Measurements from ENCODE around the gene DCBLD1.

The DCBLD1 gene

DNA sequence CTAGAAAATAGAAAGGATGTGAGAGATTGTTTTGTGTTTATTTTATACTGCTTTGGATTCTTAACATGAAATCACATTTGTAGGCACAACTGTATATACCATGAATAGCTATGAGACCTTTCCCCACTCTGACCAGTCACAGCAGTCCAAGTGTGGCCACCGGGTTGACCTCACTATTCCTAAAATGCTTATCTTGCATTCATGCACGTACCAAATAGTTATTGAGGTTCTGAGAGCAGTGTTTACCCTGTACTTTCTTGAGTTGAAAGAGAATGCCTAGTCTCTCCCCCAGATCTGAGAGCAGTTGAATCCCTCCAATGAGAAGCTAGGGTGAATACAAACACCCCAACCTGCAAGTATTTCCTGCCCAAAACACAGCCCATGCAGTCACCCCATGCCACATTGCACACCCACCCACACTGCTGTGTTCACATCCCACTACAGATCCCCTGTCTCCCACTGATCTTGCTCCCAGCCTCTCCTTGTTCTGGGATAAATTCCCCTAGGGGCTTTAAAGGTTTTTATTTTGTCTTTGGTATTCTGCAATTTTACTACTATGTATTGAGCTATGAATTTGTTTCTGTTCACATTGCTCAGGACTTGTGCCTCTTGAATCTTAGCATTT lies 68.3 kb downstream of the DCBLD1 start:
- no peaks in the 10 kb centered on the region for H3K27me3 ChIP-seq (replicated peaks)
- H3K27ac ChIP-seq = no peak overlapping the region
- TF ChIP-seq, protein P1, sequence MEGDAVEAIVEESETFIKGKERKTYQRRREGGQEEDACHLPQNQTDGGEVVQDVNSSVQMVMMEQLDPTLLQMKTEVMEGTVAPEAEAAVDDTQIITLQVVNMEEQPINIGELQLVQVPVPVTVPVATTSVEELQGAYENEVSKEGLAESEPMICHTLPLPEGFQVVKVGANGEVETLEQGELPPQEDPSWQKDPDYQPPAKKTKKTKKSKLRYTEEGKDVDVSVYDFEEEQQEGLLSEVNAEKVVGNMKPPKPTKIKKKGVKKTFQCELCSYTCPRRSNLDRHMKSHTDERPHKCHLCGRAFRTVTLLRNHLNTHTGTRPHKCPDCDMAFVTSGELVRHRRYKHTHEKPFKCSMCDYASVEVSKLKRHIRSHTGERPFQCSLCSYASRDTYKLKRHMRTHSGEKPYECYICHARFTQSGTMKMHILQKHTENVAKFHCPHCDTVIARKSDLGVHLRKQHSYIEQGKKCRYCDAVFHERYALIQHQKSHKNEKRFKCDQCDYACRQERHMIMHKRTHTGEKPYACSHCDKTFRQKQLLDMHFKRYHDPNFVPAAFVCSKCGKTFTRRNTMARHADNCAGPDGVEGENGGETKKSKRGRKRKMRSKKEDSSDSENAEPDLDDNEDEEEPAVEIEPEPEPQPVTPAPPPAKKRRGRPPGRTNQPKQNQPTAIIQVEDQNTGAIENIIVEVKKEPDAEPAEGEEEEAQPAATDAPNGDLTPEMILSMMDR (IDR thresholded peaks at IDR 0.05; ENCODE audit: low read depth, low read length, missing control alignments) = no peak
- in situ Hi-C loops (cut with HindIII; ENCODE audit: low pct_ligation_motif_present, low sequenced_read_pairs) = loop anchor here (25.0 kb wide), 1 partner anchor 88 kb away; no protein-coding TSS in a partner anchor
- peaks cover 6% of the 10 kb centered on the region for H3K36me3 ChIP-seq (replicated peaks)
- no peak for DNase-seq
- no peak overlapping the region for H3K4me3 ChIP-seq (ENCODE audit: low read depth, low read length)

DNA sequence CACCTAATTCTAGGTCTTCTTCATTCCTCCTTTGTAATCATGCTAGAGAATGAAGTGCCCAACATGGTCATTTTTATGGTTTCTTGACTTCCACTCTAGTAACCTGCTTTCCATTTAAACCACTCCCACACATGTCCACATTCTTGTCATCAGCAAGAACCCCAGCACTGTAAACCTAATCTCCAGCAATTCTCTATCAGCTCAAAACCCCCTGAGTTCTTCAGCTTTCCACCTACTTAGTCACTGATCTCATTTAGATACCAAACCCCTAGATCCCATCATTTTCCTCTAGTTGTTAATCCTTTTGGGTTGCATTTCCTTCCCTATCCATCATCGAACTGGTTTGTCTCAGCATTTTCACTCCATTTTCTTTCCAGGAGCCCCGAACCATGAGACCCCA lies 70.1 kb downstream of the DCBLD1 start:
- in situ Hi-C loops (cut with HindIII; ENCODE audit: low pct_ligation_motif_present, low sequenced_read_pairs) = loop anchor here (25.0 kb wide), 1 partner anchor 90 kb away; no protein-coding TSS in a partner anchor
- no peak overlapping the region for H3K4me3 ChIP-seq (ENCODE audit: low read depth, low read length)
- H3K27ac ChIP-seq = no peak overlapping the region
- no peaks in the 10 kb centered on the region for H3K27me3 ChIP-seq (replicated peaks)
- no peak for DNase-seq
- TF ChIP-seq, protein P1 (IDR thresholded peaks at IDR 0.05; ENCODE audit: low read depth, low read length, missing control alignments) = no peak
- H3K36me3 ChIP-seq (replicated peaks) = peaks cover 4% of the 10 kb centered on the region

DNA sequence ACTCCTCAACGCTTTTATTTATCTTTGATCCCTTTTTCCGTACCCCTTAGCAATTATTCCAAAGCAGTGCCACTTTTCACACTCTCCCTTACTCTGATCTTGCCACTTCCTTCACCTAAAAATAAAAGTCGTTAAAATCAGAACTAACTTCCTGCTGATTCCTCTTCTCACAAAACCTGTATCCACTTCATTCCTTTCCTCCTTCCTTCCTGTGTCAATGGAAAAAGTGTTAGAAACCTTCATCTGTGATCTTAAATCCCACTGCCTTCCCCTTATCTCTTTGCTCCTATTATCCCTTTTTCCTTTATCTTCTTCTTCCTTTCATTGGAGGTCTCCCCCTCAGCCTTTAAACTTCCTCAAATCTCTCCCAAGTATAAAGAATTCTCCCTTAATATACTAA lies 70.7 kb downstream of the DCBLD1 start:
- H3K36me3 ChIP-seq (replicated peaks) = peaks cover under 1% of the 10 kb centered on the region
- in situ Hi-C loops (cut with HindIII; ENCODE audit: low pct_ligation_motif_present, low sequenced_read_pairs) = loop anchor here (25.0 kb wide), 1 partner anchor 91 kb away; no protein-coding TSS in a partner anchor
- no peak for DNase-seq
- H3K4me3 ChIP-seq (ENCODE audit: low read depth, low read length) = no peak overlapping the region
- H3K27ac ChIP-seq = no peak overlapping the region
- H3K27me3 ChIP-seq (replicated peaks) = no peaks in the 10 kb centered on the region
- TF ChIP-seq, protein P1 (IDR thresholded peaks at IDR 0.05; ENCODE audit: low read depth, low read length, missing control alignments) = no peak

DNA sequence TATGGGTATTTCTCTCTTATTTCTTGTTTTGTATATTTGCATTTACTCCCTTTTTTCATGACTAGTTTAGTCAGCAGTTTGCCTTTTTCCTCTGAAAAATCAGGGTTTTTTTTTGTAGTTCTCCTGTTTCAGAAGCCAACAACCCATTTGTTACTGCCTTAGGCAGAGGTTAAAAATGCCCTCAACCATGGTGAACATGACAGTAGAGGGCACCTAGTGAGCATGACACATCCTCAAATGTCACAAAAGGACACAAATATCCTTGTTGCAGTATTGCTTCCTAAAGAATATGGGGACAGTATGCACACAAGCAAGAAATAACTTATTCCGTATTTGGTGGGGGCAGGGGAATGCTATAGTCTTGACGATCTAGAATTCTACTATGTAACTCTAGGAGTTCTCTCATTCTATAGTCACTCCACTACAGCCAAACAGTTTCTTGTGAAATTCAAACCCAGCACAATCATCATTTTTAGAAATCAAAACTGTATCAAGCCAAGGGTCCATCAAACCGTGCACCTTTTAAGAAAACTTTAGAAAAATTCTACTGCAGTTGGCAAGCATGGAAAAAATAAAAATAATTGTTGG lies 72.9 kb downstream of the DCBLD1 start:
- H3K4me3 ChIP-seq (ENCODE audit: low read depth, low read length) = no peak overlapping the region
- TF ChIP-seq, protein P1 (IDR thresholded peaks at IDR 0.05; ENCODE audit: low read depth, low read length, missing control alignments) = no peak
- peaks cover 6% of the 10 kb centered on the region for H3K36me3 ChIP-seq (replicated peaks)
- no peak for DNase-seq
- H3K27me3 ChIP-seq (replicated peaks) = no peaks in the 10 kb centered on the region
- H3K27ac ChIP-seq = no peak overlapping the region
- in situ Hi-C loops (cut with HindIII; ENCODE audit: low pct_ligation_motif_present, low sequenced_read_pairs) = loop anchor here (25.0 kb wide), 1 partner anchor 93 kb away; no protein-coding TSS in a partner anchor

DNA sequence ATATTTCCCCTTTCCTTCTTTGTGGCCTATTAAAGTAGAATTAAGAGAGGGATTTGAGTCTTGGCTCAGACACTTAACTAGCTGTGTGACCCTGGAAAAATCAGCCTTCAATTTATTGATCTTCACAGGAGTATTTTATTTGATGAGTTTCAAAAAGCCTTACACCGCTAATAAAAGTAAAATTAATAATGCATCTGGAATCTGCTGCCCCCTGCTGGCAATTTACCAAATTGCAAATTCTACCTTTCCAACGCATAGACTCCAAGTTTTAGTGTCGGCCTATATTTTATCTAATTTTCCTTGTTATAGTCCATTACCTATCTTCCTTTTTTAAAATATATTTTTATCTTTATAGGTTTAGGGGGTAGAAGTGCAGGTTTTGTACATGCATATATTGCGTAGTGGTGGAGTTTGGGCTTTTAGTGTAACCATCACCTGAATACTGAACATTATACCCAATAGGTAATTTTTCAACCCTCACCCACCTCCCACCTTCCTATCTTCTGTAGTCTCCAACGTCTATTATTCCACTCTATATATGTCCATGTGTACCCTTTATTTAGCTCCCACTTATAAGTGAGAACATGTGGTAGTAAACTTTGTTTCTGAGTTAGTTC lies 73.5 kb downstream of the DCBLD1 start:
- DNase-seq = peak; percentile 40
- no peak overlapping the region for H3K27ac ChIP-seq
- H3K27me3 ChIP-seq (replicated peaks) = no peaks in the 10 kb centered on the region
- H3K36me3 ChIP-seq (replicated peaks) = peaks cover 6% of the 10 kb centered on the region
- in situ Hi-C loops (cut with HindIII; ENCODE audit: low pct_ligation_motif_present, low sequenced_read_pairs) = loop anchor here (25.0 kb wide), 1 partner anchor 94 kb away; no protein-coding TSS in a partner anchor
- TF ChIP-seq, protein P1 (IDR thresholded peaks at IDR 0.05; ENCODE audit: low read depth, low read length, missing control alignments) = peak; percentile 74
- H3K4me3 ChIP-seq (ENCODE audit: low read depth, low read length) = no peak overlapping the region
